Liver (tissue), 9 donors: ENCODE data around the gene JAKMIP1. TPM values are rescaled to one million over a fixed set of nuclear protein-coding genes. Genes with fewer than 3 reads are reported as not detected.

Experiments used
- DNase-seq: peaks from one replicate; pipeline ENCODE4 v3.0.0-alpha.2; 2017; ENCODE audit warnings: low spot score
- H3K27ac ChIP-seq, 2 donors: one replicate each; pipeline ENCODE4 v1.7.0; 2013; ENCODE audit warnings: inconsistent platforms in 2 of 2, low read length in 2 of 2, control low read depth in 1 of 2, low read depth in 1 of 2, mild to moderate bottlenecking in 1 of 2
- H3K27me3 ChIP-seq, 4 donors: one replicate each; pipeline versions ENCODE4 v1.6.1 to v1.7.0; 2013; ENCODE audit warnings: low read length in 3 of 4, inconsistent platforms in 1 of 4, mild to moderate bottlenecking in 1 of 4, moderate library complexity in 1 of 4; ENCODE audit not compliant: control insufficient read depth in 4 of 4, insufficient read depth in 4 of 4
- H3K36me3 ChIP-seq, 4 donors: one replicate each; pipeline versions ENCODE4 v1.6.1 to v1.7.0; 2013; ENCODE audit warnings: low read length in 3 of 4, mild to moderate bottlenecking in 3 of 4, low read depth in 1 of 4, moderate library complexity in 1 of 4; ENCODE audit not compliant: control insufficient read depth in 4 of 4, insufficient read depth in 3 of 4
- H3K4me1 ChIP-seq, 4 donors: one replicate each; pipeline versions ENCODE4 v1.6.1 to v1.7.0; 2013; ENCODE audit warnings: low read length in 3 of 4, mild to moderate bottlenecking in 3 of 4, moderate library complexity in 1 of 4; ENCODE audit not compliant: control insufficient read depth in 4 of 4, insufficient read depth in 4 of 4
- H3K4me3 ChIP-seq, 3 donors: one replicate each; pipeline versions ENCODE4 v1.6.1 to v1.7.0; 2013; ENCODE audit warnings: low read length in 3 of 3, control low read depth in 1 of 3, low read depth in 1 of 3, mild to moderate bottlenecking in 1 of 3
- H3K9ac ChIP-seq, 2 donors: one replicate each; pipeline ENCODE4 v1.7.0; 2013; ENCODE audit warnings: low read length in 2 of 2, mild to moderate bottlenecking in 2 of 2, moderate library complexity in 2 of 2, control low read depth in 1 of 2, low read depth in 1 of 2
- H3K9me3 ChIP-seq, 4 donors: one replicate each; pipeline versions ENCODE4 v1.6.1 to v1.7.0; 2013; ENCODE audit warnings: low read length in 3 of 4; ENCODE audit not compliant: control insufficient read depth in 4 of 4
- EGR1 ChIP-seq, 2 donors: IDR thresholded peaks; 2 replicates each; pipeline ENCODE4 v1.6.1; 2016 to 2018; ENCODE audit warnings: antibody characterized with exemption in 2 of 2, low read depth in 2 of 2
- FOXA2 ChIP-seq: IDR thresholded peaks from 2 replicates; pipeline ENCODE4 v1.6.1; 2016; ENCODE audit warnings: antibody characterized with exemption
- GABPA ChIP-seq, 2 donors: IDR thresholded peaks in 1 of 2; conservative IDR thresholded peaks in 1 of 2; 2 replicates each; pipeline ENCODE4 v1.6.1; 2016; ENCODE audit warnings: antibody characterized with exemption in 2 of 2, mild to moderate bottlenecking in 1 of 2, moderate library complexity in 1 of 2
- HNF4A ChIP-seq, 2 donors: conservative IDR thresholded peaks; 2 replicates each; pipeline ENCODE4 v1.6.1; 2016; ENCODE audit warnings: antibody characterized with exemption in 2 of 2, mild to moderate bottlenecking in 2 of 2
- HNF4G ChIP-seq: IDR thresholded peaks from 2 replicates; pipeline ENCODE4 v1.6.1; 2016; ENCODE audit warnings: antibody characterized with exemption
- JUND ChIP-seq, 2 donors: IDR thresholded peaks; 2 replicates each; pipeline ENCODE4 v1.6.1; 2016; ENCODE audit warnings: antibody characterized with exemption in 2 of 2
- NR2F2 ChIP-seq: IDR thresholded peaks from 2 replicates; pipeline ENCODE4 v1.6.1; 2016; ENCODE audit warnings: antibody characterized with exemption
- RAD21 ChIP-seq, 2 donors: IDR thresholded peaks; 2 replicates each; pipeline ENCODE4 v1.6.1; 2016; ENCODE audit warnings: antibody characterized with exemption in 2 of 2, mild to moderate bottlenecking in 2 of 2
- RXRA ChIP-seq, 2 donors: IDR thresholded peaks; 2 replicates each; pipeline ENCODE4 v1.6.1; 2017 to 2018; ENCODE audit warnings: antibody characterized with exemption in 2 of 2, mild to moderate bottlenecking in 1 of 2
- SP1 ChIP-seq: IDR thresholded peaks from 2 replicates; pipeline ENCODE4 v1.6.1; 2018; ENCODE audit warnings: antibody characterized with exemption, mild to moderate bottlenecking
- TAF1 ChIP-seq: conservative IDR thresholded peaks from 2 replicates; pipeline ENCODE4 v1.6.1; 2016; ENCODE audit warnings: antibody characterized with exemption, mild to moderate bottlenecking
- YY1 ChIP-seq: IDR thresholded peaks from 2 replicates; pipeline ENCODE4 v1.6.1; 2016; ENCODE audit warnings: antibody characterized with exemption, mild to moderate bottlenecking
- WGBS: extraction: QIAGEN DNeasy Blood & Tissue Kit; methylation state at CpG from one replicate; pipeline ENCODE4 v1.1.7; 2013; 5-methylcytosine and 5-hydroxymethylcytosine counted together
- polyA plus RNA-seq, 2 donors: library from polyadenylated mRNA; stranded (reverse) in 1 of 2; unstranded in 1 of 2; fragments of 200-250 nt in 1 of 2; fragments of >200 nt in 1 of 2; fragmentation: Nextera tagmentation in 1 of 2; extraction: Ambion mirVana in 1 of 2; gene quantifications; one replicate each; pipeline versions ENCODE4 v1.2.1 to v1.2.3, GENCODE V29; 2013 to 2015
- total RNA-seq, 2 donors: library from RNA; depleted of rRNA; stranded (reverse); fragments of >200 nt; gene quantifications; one replicate each; pipeline ENCODE4 v1.2.3, GENCODE V29; 2014
- TF ChIP-seq, protein P1 (sequence below): fragments of 150-350 bp; IDR thresholded peaks from 2 replicates; pipeline ENCODE4 v1.5.1; 2017; ENCODE audit warnings: improper control_type of control experiment, low read depth, low read length; ENCODE audit not compliant: missing input control
- TF ChIP-seq, protein P2 (sequence below): IDR thresholded peaks from 2 replicates; pipeline ENCODE4 v1.6.1; 2016; ENCODE audit warnings: antibody characterized with exemption
- TF ChIP-seq, protein P3 (sequence below): IDR thresholded peaks from 2 replicates; pipeline ENCODE4 v1.6.1; 2016; ENCODE audit warnings: antibody characterized with exemption
- TF ChIP-seq, protein P4 (sequence below): IDR thresholded peaks from 2 replicates; pipeline ENCODE4 v1.6.1; 2016; ENCODE audit warnings: antibody characterized with exemption
- TF ChIP-seq, protein P5 (sequence below): IDR thresholded peaks from 2 replicates; pipeline ENCODE4 v1.6.1; 2016; ENCODE audit warnings: antibody characterized with exemption, mild to moderate bottlenecking
- donor health status: healthy.
- donor health status: healthy.
- donor health status: healthy.
- donor health status: healthy.
- donor health status: healthy.

JAKMIP1 gene
- total and polyA plus RNA-seq, 4 donors = 0.08 to 0.50 TPM; not detected in 2

DNA sequence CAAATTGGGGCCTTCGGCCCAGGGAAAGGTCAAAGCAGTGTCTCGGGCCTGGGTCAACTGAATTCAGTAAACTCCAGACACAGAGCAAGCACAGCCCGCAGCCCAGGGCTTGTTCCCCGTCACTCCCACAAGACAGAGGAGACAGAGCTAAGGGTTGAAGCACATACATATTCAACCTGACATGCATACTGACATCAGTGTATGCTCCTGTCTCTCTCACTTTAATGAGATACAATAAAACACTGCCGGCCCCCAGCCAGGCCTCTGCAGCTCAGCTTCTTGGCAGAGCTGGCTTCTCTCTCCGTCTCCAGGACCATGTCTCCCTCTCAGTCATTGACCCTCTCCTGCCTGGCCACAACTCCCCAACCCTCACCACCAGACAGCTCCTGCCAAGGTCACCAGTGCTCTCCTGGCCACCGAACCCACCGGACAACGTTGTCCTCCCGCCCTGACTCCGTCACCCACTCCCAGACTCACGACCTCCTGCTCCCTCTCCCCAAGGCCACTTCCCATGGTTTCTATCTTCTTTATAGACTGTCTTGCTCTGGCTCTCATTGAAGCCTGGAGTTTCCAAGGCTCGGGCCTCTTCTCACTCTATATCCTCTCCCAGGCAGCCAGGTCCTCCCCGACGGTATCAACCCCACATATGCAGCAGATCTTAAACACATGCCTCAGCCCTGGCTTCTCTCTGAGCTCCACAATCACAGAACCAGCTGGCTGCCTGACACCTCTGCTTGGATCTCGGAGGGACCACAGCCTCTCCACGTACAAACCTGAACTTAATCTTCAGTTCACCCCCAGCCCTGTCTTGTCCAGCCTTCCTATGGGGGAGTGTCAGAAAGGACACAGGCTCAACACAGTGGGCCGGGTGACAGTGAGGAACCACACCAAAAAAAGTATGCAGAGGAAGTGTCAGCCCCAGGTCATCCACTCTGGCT, 114.4 kb downstream of the JAKMIP1 start:
- no peaks in the 10 kb centered on the region for H3K27me3 ChIP-seq
- TF ChIP-seq, protein P1, sequence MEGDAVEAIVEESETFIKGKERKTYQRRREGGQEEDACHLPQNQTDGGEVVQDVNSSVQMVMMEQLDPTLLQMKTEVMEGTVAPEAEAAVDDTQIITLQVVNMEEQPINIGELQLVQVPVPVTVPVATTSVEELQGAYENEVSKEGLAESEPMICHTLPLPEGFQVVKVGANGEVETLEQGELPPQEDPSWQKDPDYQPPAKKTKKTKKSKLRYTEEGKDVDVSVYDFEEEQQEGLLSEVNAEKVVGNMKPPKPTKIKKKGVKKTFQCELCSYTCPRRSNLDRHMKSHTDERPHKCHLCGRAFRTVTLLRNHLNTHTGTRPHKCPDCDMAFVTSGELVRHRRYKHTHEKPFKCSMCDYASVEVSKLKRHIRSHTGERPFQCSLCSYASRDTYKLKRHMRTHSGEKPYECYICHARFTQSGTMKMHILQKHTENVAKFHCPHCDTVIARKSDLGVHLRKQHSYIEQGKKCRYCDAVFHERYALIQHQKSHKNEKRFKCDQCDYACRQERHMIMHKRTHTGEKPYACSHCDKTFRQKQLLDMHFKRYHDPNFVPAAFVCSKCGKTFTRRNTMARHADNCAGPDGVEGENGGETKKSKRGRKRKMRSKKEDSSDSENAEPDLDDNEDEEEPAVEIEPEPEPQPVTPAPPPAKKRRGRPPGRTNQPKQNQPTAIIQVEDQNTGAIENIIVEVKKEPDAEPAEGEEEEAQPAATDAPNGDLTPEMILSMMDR = no peak
- TF ChIP-seq JUND (IDR thresholded peaks at IDR 0.05) (no peak), RXRA (IDR thresholded peaks at IDR 0.05) (no peak), GABPA (IDR thresholded peaks at IDR 0.05 in 1 of 2, conservative IDR thresholded peaks at IDR 0.05 in 1 of 2) (no peak)
- TF ChIP-seq, protein P2, sequence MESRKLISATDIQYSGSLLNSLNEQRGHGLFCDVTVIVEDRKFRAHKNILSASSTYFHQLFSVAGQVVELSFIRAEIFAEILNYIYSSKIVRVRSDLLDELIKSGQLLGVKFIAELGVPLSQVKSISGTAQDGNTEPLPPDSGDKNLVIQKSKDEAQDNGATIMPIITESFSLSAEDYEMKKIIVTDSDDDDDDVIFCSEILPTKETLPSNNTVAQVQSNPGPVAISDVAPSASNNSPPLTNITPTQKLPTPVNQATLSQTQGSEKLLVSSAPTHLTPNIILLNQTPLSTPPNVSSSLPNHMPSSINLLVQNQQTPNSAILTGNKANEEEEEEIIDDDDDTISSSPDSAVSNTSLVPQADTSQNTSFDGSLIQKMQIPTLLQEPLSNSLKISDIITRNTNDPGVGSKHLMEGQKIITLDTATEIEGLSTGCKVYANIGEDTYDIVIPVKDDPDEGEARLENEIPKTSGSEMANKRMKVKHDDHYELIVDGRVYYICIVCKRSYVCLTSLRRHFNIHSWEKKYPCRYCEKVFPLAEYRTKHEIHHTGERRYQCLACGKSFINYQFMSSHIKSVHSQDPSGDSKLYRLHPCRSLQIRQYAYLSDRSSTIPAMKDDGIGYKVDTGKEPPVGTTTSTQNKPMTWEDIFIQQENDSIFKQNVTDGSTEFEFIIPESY = no peak
- H3K4me3 ChIP-seq = no peak overlapping the region
- no peak for DNase-seq
- no peaks in the 10 kb centered on the region for H3K9me3 ChIP-seq
- H3K9ac ChIP-seq = no peak overlapping the region
- 80% methylated on average over 18 of the region's 18 CpGs for WGBS
- no peaks in the 10 kb centered on the region for H3K4me1 ChIP-seq
- H3K36me3 ChIP-seq = no peaks in the 10 kb centered on the region
- no peak overlapping the region for H3K27ac ChIP-seq

DNA sequence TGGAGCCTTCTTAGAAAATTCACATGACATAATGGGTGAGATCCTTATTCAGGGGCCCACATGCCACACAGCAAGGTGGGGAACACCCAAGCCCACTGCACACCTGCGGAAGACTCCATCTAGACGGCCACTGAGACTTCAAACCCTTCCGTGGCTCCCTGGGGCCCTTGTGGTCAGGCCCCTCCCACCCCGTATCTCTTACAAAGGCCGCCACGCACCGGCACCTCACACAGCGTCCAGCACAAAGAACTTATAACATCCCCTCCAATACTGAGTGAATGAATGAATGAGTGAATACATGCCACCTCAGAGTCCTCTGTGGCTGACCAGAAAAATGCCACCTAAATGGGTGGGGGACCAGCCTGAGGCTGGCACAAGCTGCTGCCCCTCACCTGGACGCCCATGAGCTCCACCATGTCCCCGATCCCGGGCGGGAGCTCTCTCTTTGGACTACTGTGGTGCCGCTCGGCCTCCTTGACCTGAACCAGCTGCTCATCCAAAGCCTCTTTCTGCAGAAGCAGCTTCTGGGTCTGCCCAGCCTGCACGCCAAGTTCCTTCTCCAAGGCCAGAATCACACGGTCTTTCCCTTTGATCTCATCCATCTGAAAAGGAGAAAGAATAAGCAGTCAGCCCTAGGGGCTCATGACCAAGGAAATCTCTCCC, 115.2 kb downstream of the JAKMIP1 start:
- H3K27ac ChIP-seq = no peak overlapping the region
- H3K9me3 ChIP-seq = no peaks in the 10 kb centered on the region
- H3K4me3 ChIP-seq = no peak overlapping the region
- no peak overlapping the region for H3K9ac ChIP-seq
- H3K4me1 ChIP-seq = no peaks in the 10 kb centered on the region
- DNase-seq = no peak
- H3K27me3 ChIP-seq = no peaks in the 10 kb centered on the region
- 91% methylated on average over 16 of the region's 16 CpGs for WGBS
- no peaks in the 10 kb centered on the region for H3K36me3 ChIP-seq
- TF ChIP-seq YY1 = no peak
- no peak for TF ChIP-seq JUND (IDR thresholded peaks at IDR 0.05)
- TF ChIP-seq, protein P3, sequence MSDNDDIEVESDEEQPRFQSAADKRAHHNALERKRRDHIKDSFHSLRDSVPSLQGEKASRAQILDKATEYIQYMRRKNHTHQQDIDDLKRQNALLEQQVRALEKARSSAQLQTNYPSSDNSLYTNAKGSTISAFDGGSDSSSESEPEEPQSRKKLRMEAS = no peak
- no peak for TF ChIP-seq EGR1 (IDR thresholded peaks at IDR 0.05; ENCODE audit: low read depth in 2 of 2)
- TF ChIP-seq FOXA2 = no peak
- TF ChIP-seq RXRA (IDR thresholded peaks at IDR 0.05) = no peak
- TF ChIP-seq NR2F2 = no peak
- TF ChIP-seq RAD21 (IDR thresholded peaks at IDR 0.05) = no peak
- TF ChIP-seq, protein P4, sequence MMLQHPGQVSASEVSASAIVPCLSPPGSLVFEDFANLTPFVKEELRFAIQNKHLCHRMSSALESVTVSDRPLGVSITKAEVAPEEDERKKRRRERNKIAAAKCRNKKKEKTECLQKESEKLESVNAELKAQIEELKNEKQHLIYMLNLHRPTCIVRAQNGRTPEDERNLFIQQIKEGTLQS = no peak
- no peak for TF ChIP-seq SP1
- no peak for TF ChIP-seq GABPA (IDR thresholded peaks at IDR 0.05 in 1 of 2, conservative IDR thresholded peaks at IDR 0.05 in 1 of 2)
- TF ChIP-seq, protein P5, sequence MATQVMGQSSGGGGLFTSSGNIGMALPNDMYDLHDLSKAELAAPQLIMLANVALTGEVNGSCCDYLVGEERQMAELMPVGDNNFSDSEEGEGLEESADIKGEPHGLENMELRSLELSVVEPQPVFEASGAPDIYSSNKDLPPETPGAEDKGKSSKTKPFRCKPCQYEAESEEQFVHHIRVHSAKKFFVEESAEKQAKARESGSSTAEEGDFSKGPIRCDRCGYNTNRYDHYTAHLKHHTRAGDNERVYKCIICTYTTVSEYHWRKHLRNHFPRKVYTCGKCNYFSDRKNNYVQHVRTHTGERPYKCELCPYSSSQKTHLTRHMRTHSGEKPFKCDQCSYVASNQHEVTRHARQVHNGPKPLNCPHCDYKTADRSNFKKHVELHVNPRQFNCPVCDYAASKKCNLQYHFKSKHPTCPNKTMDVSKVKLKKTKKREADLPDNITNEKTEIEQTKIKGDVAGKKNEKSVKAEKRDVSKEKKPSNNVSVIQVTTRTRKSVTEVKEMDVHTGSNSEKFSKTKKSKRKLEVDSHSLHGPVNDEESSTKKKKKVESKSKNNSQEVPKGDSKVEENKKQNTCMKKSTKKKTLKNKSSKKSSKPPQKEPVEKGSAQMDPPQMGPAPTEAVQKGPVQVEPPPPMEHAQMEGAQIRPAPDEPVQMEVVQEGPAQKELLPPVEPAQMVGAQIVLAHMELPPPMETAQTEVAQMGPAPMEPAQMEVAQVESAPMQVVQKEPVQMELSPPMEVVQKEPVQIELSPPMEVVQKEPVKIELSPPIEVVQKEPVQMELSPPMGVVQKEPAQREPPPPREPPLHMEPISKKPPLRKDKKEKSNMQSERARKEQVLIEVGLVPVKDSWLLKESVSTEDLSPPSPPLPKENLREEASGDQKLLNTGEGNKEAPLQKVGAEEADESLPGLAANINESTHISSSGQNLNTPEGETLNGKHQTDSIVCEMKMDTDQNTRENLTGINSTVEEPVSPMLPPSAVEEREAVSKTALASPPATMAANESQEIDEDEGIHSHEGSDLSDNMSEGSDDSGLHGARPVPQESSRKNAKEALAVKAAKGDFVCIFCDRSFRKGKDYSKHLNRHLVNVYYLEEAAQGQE = no peak
- TF ChIP-seq HNF4G = no peak
- no peak for TF ChIP-seq HNF4A (conservative IDR thresholded peaks at IDR 0.05)
- TF ChIP-seq TAF1 = no peak
